LNCAP (cell line): ENCODE results near the gene EFNB1.

Experiments used
- CTCF ChIP-seq: fragments of 450-650 bp; IDR thresholded peaks from 2 replicates; pipeline ENCODE4 v1.5.1; 2017; ENCODE audit warnings: mild to moderate bottlenecking

The EFNB1 gene

GRCh38 chrX:68831405-68832100 is 2.7 kb downstream of the EFNB1 start:
- no peak for TF ChIP-seq CTCF

DNA sequence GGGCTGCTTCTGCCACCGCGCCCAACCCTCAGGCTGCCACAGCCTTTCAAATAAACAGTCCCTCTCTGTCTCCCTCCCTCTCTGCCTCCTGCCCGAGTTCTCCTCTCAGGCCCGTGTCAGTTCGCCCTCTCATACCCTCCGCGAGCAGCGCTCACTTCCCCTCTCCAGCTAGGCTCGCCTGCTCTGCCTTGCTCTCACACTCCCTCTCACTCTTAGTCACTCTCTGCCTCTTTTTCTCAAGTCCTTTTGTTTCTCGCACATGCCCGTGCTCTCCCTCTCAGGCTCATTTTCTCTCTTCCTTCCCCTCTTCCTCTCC is 3.2 kb downstream of the EFNB1 start:
- no peak for TF ChIP-seq CTCF

- TF ChIP-seq CTCF = no peak
These were observed 4.0 kb downstream of the EFNB1 start for GRCh38 chrX:68832516-68833447.

GRCh38 chrX:68833448-68833805 is 4.6 kb downstream of the EFNB1 start:
- TF ChIP-seq CTCF = no peak

- TF ChIP-seq CTCF = no peak
These were observed 5.1 kb downstream of the EFNB1 start for GRCh38 chrX:68833855-68834331.

DNA sequence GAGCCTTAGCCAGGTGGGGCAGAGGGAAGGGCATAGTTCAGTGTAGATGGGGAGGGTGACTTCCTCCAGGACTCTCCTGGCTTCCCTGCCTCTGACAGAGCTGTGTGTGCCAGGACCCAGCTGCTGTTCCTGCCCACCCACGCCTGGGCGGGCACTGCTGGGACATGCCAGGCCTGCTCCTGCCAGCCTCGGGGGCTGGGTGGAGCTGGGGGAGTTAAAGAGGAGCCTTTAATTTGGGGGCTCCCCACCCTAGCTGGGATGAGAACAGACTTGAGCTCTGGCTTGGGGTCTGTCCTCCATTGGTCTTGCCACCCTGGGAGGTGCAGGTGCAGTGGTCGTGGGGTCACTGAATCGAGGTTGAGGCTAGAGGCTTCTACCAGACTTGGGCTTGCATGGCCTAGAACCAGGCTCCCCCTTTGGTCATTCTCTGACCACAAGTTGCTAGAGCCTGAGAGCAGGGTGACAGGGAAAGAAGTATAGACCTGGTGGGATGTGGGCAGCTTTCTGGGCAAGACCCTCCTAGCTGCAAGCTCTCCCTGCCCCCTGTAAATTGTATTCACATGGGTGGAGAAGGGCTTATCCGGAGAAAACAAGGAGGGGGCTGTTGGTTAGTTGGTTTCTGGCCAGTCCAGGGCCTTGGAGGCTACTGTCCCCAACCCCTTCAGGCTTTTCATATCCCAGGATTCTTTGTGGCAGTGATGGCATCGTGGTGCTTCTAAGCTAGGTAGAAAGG is 5.7 kb downstream of the EFNB1 start:
- TF ChIP-seq CTCF = no peak

- no peak for TF ChIP-seq CTCF
These were observed 6.3 kb downstream of the EFNB1 start for GRCh38 chrX:68835104-68835442.
